ENCODE data around the gene PPIP5K1. TPM values are rescaled to one million over a fixed set of nuclear protein-coding genes. Genes with fewer than 3 reads are reported as not detected.

Gene PPIP5K1
- total RNA-seq, 1 experiment from 2014 or later: 50.9 TPM

DNA sequence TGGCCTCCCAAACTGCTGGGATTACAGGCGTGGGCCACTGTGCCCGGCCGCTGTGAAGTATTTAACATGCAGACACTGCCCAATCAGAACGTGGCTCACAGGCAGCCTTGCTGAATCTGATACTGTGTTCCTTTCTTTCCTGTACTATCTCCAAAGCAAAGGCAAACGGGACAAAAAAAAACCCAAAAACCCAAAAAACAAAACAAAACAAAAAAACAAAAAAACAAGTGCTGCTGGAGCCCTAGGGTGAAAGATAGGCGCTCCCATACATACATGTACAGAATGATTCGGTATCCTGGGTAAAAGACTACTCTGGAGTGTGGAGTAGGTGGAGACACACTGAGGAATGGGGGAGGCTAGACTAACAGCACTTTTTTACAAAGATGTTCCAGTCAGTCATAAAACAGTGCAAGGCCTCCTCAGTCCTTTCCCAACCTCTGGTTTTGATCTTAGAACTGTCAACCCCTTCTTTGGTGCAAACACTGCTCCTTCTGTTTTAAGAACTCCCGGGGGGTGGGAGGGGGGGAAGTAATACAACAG is 80.3 kb downstream of the PPIP5K1 start:
- no peak overlapping the region for H3K4me3 ChIP-seq
- no peaks in the 10 kb centered on the region; the same call in 1 of the 2 replicates for H3F3A ChIP-seq (ENCODE audit: insufficient read depth, low read depth)
- TF ChIP-seq, protein P1, sequence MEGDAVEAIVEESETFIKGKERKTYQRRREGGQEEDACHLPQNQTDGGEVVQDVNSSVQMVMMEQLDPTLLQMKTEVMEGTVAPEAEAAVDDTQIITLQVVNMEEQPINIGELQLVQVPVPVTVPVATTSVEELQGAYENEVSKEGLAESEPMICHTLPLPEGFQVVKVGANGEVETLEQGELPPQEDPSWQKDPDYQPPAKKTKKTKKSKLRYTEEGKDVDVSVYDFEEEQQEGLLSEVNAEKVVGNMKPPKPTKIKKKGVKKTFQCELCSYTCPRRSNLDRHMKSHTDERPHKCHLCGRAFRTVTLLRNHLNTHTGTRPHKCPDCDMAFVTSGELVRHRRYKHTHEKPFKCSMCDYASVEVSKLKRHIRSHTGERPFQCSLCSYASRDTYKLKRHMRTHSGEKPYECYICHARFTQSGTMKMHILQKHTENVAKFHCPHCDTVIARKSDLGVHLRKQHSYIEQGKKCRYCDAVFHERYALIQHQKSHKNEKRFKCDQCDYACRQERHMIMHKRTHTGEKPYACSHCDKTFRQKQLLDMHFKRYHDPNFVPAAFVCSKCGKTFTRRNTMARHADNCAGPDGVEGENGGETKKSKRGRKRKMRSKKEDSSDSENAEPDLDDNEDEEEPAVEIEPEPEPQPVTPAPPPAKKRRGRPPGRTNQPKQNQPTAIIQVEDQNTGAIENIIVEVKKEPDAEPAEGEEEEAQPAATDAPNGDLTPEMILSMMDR (conservative IDR thresholded peaks at IDR 0.05): no peak
- no peak for TF ChIP-seq EZH2 (IDR thresholded peaks at IDR 0.05; ENCODE audit: low read depth)
- ChIA-PET CTCF (no interaction called here), POLR2A (ENCODE audit: unreplicated experiment) (no interaction called here)
- no peaks in the 10 kb centered on the region for H3K36me3 ChIP-seq (ENCODE audit: low read depth)
- no peak overlapping the region for H3K27ac ChIP-seq
- 0 out of 2 replicates have a peak, but pooled peaks cover 5% of the 10 kb centered on the region for H3K4me1 ChIP-seq (replicated peaks; ENCODE audit: insufficient read depth)
- H3K27me3 ChIP-seq (ENCODE audit: insufficient read depth, low read depth): no peaks in the 10 kb centered on the region
- H3K4me2 ChIP-seq: peak overlapping the region; percentile 95
- no peak overlapping the region; the same call in 1 of the 2 replicates for H2AFZ ChIP-seq
- H3K9me3 ChIP-seq (ENCODE audit: insufficient read depth, low read depth): no peaks in the 10 kb centered on the region
- no peaks in the 10 kb centered on the region for H3K9me2 ChIP-seq (ENCODE audit: insufficient read depth)
- no peaks in the 10 kb centered on the region for H4K20me1 ChIP-seq (ENCODE audit: insufficient read depth)
- no peaks in the 10 kb centered on the region for H3K79me2 ChIP-seq (ENCODE audit: low read depth)
- no TSS peak for BruUV-seq (replicated peaks)
- DNase-seq: no peak
- intact Hi-C loops (cut with micrococcal nuclease; ENCODE audit: unreplicated experiment): no loop called here

DNA sequence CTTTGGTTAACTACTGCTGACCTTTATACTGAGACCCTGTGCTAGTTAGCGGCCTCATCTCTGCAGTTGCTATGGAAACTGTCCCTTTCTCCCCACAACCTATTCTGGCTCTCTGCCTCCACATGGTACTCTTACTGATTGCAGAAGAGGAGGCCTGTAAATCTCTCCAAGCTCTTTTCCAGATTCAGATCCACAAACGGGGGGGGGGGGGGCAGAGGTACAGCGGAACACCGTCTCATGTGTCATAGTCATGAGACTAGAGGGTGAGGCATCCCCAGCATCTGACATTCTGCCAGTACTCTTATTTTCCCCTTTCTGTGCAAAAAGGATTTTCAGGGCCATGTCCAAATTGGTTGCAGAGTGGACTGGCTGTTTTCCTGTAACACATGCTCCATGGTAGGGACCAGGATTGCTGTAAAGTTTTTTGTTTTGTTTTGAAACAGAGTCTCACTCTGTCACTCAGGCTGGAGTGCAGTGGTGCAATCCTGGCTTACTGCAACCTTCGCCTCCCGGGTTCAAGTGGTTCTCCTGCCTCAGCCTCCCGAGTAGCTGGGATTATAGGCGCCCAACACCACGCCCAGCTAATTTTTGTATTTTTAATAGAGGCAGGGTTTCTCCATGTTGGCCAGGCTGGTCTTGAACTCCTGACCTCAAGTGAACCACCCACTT is 80.9 kb downstream of the PPIP5K1 start:
- Histone ChIP-seq H3K79me2 (ENCODE audit: low read depth) (no peaks in the 10 kb centered on the region), H2AFZ (no peak overlapping the region), H3K4me3 (no peak overlapping the region), H3F3A (ENCODE audit: insufficient read depth, low read depth) (no peaks in the 10 kb centered on the region; the same call in 1 of the 2 replicates), H3K9me3 (ENCODE audit: insufficient read depth, low read depth) (no peaks in the 10 kb centered on the region), H3K27me3 (ENCODE audit: insufficient read depth, low read depth) (no peaks in the 10 kb centered on the region), H3K9me2 (ENCODE audit: insufficient read depth) (no peaks in the 10 kb centered on the region), H3K4me2 (peak overlapping the region; percentile 95; the same call in 1 of the 2 replicates), H4K20me1 (ENCODE audit: insufficient read depth) (no peaks in the 10 kb centered on the region), H3K4me1 (replicated peaks; ENCODE audit: insufficient read depth) (0 out of 2 replicates have a peak, but pooled peaks cover 5% of the 10 kb centered on the region), H3K27ac (no peak overlapping the region), H3K36me3 (ENCODE audit: low read depth) (no peaks in the 10 kb centered on the region)
- ChIA-PET POLR2A (ENCODE audit: unreplicated experiment) (no interaction called here), CTCF (no interaction called here)
- no TSS peak for BruUV-seq (replicated peaks)
- no peak for DNase-seq
- TF ChIP-seq, protein P1 (conservative IDR thresholded peaks at IDR 0.05): no peak
- TF ChIP-seq EZH2 (IDR thresholded peaks at IDR 0.05; ENCODE audit: low read depth): no peak
- intact Hi-C loops (cut with micrococcal nuclease; ENCODE audit: unreplicated experiment): no loop called here

DNA sequence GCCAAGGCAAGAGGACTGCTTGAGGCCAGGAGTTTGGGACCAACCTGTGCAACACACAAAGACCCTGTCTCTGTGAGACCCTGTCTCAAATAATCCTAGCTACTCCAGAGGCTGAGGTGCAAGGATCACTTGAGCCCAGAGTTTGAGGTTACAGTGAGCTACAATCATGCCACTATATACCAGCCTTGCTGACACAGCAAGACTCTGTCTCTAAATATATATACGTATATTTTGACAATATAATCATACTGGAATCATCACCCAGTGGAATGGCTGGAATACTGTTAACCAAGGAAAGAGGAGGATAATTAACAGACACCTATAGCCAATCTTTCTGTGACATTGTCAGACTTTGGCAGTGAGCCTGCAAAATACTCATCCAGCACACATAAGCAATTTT is 81.6 kb downstream of the PPIP5K1 start:
- no peaks in the 10 kb centered on the region for H3K79me2 ChIP-seq (ENCODE audit: low read depth)
- POLR2A ChIA-PET (ENCODE audit: unreplicated experiment): no interaction called here
- no peaks in the 10 kb centered on the region for H3K27me3 ChIP-seq (ENCODE audit: insufficient read depth, low read depth)
- no peaks in the 10 kb centered on the region for H3K36me3 ChIP-seq (ENCODE audit: low read depth)
- 0 out of 2 replicates have a peak, but pooled peaks cover 5% of the 10 kb centered on the region for H3K4me1 ChIP-seq (replicated peaks; ENCODE audit: insufficient read depth)
- CTCF ChIA-PET: no interaction called here
- H3K4me2 ChIP-seq: no peak overlapping the region
- H3K4me3 ChIP-seq: no peak overlapping the region
- H3K27ac ChIP-seq: no peak overlapping the region
- H4K20me1 ChIP-seq (ENCODE audit: insufficient read depth): no peaks in the 10 kb centered on the region
- intact Hi-C loops (cut with micrococcal nuclease; ENCODE audit: unreplicated experiment): no loop called here
- TF ChIP-seq EZH2 (IDR thresholded peaks at IDR 0.05; ENCODE audit: low read depth): no peak
- TF ChIP-seq, protein P1 (conservative IDR thresholded peaks at IDR 0.05): no peak
- no TSS peak for BruUV-seq (replicated peaks)
- no peaks in the 10 kb centered on the region for H3K9me3 ChIP-seq (ENCODE audit: insufficient read depth, low read depth)
- no peaks in the 10 kb centered on the region; the same call in 1 of the 2 replicates for H3F3A ChIP-seq (ENCODE audit: insufficient read depth, low read depth)
- H2AFZ ChIP-seq: no peak overlapping the region
- DNase-seq: no peak
- no peaks in the 10 kb centered on the region for H3K9me2 ChIP-seq (ENCODE audit: insufficient read depth)
